NCI-H226 (cell line): ENCODE results near the gene LRMDA.
"Not testable (repeated sequence)": the region's sequence is repeated elsewhere in the genome, so short reads cannot be mapped to it uniquely, and the experiment has no call there.

ENCODE experiments used
- DNase-seq: peaks from one replicate; pipeline ENCODE4 v3.0.0-alpha.2; 2015

The LRMDA gene

GRCh38 chr10:75592791-75593643 is 161.6 kb downstream of the LRMDA start:
- no peak for DNase-seq

- no peak for DNase-seq
These were observed 162.5 kb downstream of the LRMDA start for GRCh38 chr10:75593692-75594556.

- no peak for DNase-seq
These were observed 165.7 kb downstream of the LRMDA start for GRCh38 chr10:75596930-75597620.

- no peak for DNase-seq
These were observed 166.5 kb downstream of the LRMDA start for GRCh38 chr10:75597773-75598440.

DNA sequence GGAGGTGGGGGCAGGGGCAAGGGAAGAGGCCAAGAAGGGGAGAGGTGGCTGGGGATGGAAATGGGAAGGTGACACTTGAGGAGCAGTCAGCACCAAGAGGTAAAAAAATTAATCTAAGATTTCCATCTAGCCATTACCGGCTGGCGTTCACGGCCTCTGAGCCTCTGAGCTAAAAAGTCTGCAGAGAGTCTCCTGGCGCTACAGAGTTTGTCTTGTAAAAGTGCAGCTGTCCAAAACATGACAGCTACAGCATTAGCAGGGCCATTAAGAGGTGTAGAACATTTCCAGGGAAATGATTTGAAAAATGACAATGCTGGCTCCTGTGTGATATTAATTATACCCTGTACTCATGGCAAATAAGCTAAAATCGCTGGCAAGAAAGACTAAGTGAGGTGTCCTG is 167.6 kb downstream of the LRMDA start:
- no peak for DNase-seq

DNA sequence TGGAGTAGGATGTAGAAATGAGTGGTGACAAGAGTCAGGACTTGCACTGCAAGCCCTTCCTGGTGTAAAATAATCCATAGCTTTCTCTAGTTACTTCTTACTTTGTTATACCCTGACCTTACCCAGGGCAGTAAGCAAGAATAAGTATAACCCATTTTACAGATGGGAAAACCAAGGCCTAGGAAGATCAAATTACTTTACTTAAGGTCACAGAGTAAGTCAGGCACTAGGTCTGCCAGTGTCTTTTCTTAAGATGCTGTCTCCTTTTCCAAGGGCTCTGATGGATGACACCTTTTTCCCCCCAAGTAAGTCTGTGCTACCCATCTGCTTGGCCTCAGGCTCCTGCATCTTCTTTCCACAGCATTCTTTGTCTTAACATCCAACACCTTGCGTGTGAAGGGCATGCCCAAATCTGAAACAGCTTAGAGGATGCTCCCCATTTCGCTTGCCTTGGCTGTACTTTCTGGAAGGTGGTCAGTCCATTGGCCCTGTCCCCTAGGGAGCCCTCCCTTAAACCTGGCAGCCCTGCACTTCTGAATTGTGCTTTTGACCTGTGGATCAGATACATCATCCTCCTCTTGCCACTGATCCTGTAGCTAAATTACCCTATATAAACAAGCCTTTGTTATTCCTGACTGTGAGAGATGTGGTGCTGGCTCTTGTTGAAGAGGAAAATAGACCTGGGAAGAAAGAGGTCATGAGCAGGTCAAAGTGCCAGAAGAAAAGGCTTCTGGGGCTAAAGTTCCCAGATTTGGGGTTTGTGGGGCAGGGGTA is 168.6 kb downstream of the LRMDA start:
- DNase-seq: no peak

DNA sequence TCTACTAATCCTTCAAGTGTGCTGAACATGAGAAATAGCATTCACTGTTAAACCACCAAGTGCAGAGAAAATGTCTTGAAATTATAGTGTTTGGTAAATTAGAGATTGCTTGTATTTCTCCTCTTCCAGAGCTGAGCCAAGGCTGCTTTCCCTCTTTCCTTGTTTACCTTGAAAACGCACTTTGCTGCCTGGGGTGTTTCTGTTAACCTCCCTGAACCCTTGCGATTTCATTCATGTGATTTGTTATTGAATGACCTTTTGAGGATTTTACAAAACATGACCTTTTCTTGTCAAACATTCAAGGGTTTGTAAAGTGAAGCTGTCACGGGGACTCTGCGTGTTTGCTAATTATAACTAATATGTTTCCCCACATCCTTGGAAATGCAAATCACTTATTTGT is 169.4 kb downstream of the LRMDA start:
- DNase-seq: no peak

- no peak for DNase-seq
These were observed 170.9 kb downstream of the LRMDA start for GRCh38 chr10:75602341-75602740.

DNA sequence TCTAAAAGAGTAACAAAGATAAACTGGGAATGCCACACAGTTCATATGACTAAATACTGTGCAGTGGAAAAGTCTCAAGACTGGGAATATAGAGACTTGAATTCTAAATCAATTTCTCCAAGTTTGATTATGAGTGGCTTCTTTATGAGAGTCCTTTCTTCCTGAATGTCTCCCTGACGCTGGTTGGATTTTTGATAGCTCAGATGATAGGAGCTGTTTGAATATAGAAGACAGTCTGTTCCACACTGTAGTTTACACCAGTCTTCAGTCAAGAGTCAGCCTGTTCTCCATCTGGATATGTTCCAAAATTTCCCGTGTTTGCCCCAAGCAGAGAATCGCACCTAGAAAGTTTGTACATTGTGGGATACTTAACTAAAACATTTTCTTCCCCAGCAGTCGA is 173.7 kb downstream of the LRMDA start:
- no peak for DNase-seq

DNA sequence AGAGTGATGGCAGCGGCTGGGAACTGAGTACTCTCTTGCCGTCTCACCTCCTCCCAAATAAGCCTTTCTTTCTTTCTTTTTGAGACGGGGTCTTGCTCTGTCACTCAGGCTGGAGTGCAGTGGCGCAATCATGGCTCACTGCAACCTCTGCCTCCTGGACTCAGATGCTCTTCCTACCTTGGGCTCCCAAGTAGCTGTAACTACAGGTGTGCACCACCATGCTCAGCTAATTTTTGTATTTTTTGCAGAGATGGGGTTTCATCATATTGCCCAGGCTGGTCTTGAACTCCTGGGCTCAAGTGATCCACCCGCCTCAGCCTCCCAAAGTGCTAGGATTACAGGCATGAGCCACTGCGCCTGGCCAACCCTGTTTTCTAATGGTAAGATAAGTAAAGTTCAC is 174.4 kb downstream of the LRMDA start:
- DNase-seq: not testable (repeated sequence)

DNA sequence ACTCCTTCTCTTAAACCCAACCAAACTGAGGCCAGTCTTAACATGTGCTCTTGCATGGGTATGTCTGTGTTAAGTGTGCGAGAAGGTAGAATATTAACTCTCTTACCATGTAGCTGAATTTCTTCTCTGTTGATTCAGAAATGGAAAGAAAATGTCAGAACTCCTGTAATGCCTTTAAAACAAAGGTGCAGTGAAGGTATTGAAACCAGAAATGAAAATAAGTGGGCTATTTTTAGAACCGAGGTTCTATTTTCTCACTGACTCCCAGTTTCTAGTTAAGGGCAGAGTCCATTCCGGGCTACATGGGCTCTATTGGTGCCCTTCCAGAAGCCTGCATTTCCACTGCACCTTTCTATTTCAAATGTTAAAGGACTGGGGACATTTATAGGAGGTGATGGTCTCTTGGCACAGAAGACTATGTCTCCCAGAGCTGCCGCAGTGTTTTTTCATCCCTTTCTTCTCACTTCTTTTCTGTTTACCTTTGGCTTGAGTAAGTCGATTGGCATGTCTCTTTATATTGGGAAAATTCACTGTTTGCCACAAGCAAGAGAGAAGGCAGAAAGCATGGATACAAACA is 174.9 kb downstream of the LRMDA start:
- no peak for DNase-seq

- no peak for DNase-seq
These were observed 176.2 kb downstream of the LRMDA start for GRCh38 chr10:75607576-75607975.

DNA sequence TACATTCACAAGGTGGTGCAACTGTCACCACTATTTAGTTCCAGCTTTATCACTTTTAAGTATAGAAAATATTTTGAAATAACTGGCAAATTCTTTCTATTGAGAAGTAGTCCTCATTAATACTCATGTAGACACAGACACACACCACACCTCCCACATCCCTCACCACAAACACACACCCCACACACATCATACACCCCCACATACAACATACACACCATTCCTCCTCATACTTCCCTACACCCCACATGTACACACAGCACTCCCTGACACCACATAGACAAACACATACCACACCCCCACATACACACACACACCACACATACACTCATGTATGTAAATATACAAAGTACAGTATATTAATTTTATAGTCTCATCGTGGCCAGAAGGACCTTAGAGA is 178.8 kb downstream of the LRMDA start:
- no peak for DNase-seq

DNA sequence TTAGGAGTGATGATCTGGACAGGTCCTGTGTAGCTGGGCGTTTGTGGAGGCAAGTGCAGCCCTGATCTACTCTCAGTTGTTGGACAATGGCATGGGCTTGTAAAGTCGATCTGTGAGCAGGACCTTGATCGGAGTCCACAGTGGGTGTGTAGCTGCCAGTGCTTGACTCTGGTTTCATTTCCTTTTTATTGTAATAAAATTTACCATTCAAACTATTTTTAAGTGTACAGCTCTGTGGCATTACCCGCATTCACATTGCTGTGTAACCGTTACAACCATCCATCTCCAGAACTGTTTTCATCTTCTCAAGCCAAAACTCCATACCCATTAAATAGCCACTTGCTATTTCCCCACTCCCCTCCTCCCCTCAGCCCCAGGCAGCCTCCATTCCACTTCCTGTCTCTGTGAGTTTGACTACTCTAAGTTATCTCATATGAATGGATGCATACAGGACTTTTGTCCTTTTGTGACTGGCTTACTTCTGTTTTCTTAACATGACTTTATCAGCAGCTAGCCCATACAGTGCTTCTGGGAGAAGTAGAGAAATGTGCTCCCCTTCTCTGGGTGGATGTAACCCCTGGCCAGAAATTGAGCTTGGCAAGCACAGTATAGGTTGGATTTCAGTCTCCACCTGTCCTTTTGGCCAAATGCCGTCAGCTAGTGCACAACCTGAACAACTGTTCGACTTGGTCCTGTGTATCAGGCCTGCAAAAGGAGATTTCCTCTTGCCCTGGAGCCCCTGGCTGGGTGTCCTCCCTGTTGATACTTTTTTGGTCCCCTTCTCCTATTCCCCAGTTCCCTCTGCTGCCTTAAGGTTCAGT is 180.0 kb downstream of the LRMDA start:
- no peak for DNase-seq

DNA sequence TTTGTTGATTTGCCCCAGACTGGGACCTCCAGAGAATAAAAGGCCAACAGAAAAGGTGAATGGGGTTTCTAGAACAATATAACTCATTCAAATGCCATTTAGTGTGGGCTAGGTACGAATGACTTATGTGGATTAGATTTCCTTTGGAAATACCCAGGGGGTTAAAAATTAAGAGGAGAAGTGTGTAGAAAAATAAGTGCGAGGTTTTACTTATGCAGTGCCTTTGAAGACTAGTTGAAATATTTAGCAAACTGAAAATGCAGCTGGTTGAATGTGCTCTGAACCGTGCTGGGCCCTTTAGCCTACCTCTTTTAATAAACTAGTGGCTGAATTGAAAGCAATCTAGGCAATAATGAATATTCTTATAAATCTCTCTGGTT is 180.6 kb downstream of the LRMDA start:
- DNase-seq: no peak

DNA sequence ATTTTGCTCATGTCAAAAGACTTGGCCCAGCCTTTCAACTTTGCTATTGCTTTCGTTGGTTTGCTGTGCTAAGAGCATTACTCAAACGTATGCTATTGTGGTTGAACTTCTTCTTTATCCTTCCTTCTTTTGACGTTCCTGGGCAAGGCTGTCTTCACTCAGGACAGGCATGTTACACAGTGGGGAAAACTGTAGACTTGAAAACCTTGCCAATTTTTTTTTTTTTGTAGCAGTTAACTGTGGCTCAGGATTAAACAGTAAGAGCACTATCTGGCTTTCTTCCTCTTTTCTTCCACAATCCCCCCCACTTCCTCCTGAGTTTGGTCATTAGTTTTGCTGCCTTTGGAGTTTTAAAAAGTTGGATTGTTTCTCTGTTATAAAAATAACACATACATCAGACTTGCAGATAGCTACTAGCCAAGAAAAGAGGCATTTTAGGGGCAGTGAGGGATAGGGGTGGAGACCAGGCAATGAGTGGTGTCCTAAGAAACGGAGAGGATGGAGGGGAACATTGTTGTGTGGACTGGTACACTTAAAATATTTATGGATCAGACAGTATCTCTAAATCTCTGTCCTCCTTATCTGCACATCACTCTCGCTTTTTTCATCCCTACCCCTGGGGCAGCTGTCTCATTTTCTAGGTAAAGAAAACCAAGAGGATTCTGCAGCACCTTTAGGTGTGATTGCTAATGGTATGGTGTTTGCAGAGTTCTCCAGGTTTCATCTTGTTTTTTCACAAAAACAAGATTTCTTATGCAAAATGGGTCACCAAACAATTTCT is 181.7 kb downstream of the LRMDA start:
- DNase-seq: no peak

GRCh38 chr10:75613685-75614504 is 182.5 kb downstream of the LRMDA start:
- DNase-seq: no peak

- DNase-seq: no peak
These were observed 184.7 kb downstream of the LRMDA start for GRCh38 chr10:75616076-75616475.

- DNase-seq: no peak
These were observed 185.6 kb downstream of the LRMDA start for GRCh38 chr10:75616874-75617478.
